PFSK-1 (cell line): ENCODE data around the gene CFAP91.

ENCODE experiments used
- FOXP2 ChIP-seq: optimal IDR thresholded peaks from 2 replicates; pipeline ENCODE3; 2011; ENCODE audit warnings: borderline replicate concordance, control low read depth, inconsistent platforms; ENCODE audit not compliant: insufficient read depth; ENCODE audit errors: extremely low read length, extremely low read depth
- POLR2AphosphoS5 ChIP-seq: IDR thresholded peaks from 2 replicates; pipeline ENCODE4 v1.6.1; 2012; ENCODE audit warnings: low read depth, mild to moderate bottlenecking, control low read depth, low read length, moderate library complexity
- REST ChIP-seq, 2 experiments: IDR thresholded peaks; 2 replicates each; pipeline versions ENCODE4 v1.6.1 to v1.8.0; 2011 to 2012; ENCODE audit warnings: low read depth in 2 of 2, low read length in 2 of 2, control low read depth in 1 of 2, inconsistent platforms in 1 of 2, mild to moderate bottlenecking in 1 of 2, moderate library complexity in 1 of 2; ENCODE audit not compliant: insufficient read depth in 1 of 2
- SIN3A ChIP-seq: IDR thresholded peaks from 2 replicates; pipeline ENCODE4 v1.6.1; 2012; ENCODE audit warnings: mild to moderate bottlenecking, low read length, moderate library complexity, borderline replicate concordance; ENCODE audit not compliant: insufficient read depth
- TAF1 ChIP-seq: IDR thresholded peaks from 2 replicates; pipeline ENCODE4 v1.6.1; 2012; ENCODE audit warnings: low read length, control low read depth, borderline replicate concordance; ENCODE audit not compliant: insufficient read depth

CFAP91 gene

GRCh38 chr3:119751423-119751822 lies 48.6 kb downstream of the CFAP91 start:
- no peak for TF ChIP-seq REST (IDR thresholded peaks at IDR 0.05; ENCODE audit: insufficient read depth in 1 of 2, low read depth in 2 of 2, low read length in 2 of 2)
- no peak for TF ChIP-seq TAF1
- no peak for TF ChIP-seq POLR2AphosphoS5
- TF ChIP-seq FOXP2: no peak
- no peak for TF ChIP-seq SIN3A
